Measurements from ENCODE around the gene RRAD.
A peak's percentile ranks its signal among the peaks of the same experiment; 100 is the strongest.

Gene RRAD

DNA sequence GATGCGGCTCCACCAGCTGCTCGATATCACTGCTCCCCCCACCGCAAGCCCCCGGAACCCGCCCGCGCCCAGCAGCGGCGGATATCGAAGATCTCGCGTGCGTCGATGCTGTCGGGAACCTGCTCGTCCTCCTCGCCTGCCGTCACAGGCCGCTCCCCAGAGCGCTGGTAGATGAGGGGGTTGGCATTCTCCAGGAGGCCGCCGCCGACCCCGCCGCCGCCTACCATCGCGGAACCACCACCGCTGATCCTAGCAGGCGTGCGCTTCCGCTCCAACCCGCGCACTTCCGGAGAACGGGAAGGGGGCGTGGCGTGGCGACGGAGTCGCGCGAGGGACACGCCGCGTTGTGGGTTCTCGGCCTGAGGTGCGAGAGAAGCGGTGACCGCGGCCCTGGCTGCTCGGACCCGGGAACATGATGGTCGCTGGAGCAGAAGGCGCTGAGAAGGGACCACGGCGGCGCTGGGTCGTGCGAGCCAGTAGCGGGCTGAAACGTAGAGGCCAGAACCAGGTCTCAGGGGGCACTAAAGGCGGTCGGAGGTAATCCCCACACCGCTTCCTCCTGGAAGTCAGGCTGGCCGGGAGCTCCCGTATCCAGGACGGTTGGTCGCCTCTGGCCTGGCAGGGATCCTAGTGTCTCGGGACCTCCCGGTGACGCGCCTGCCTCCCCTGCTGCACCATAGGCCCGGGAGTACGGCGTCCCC, 9.0 kb upstream of the RRAD start, which contains the start of gene CIAO2B:
Gene CIAO2B (minus strand): TSS at position 265 of the 701 bp plus-strand sequence. CDS start 38 bp downstream, at position 227.
- peak; percentile 87 for DNase-seq (ENCODE audit: low read depth)

DNA sequence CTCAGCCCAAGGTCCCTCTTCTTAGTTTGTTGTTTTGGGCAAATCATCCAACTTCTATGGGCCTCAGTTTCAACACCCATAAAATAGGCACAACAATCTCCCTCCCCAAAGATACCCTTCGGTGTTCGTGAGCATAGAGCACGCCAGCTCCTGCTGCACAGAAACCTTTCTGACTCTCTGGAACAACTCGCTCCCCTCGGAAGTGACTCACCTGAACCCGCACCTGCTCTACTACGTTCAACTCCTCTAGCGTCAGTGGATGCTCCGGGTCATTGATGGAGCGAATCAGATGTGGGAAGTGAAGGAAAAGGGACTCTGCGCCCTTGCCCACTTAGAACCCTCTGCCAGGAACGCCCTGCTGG, 8.4 kb upstream of the RRAD start:
- DNase-seq (ENCODE audit: low read depth), result peak; percentile 63

DNA sequence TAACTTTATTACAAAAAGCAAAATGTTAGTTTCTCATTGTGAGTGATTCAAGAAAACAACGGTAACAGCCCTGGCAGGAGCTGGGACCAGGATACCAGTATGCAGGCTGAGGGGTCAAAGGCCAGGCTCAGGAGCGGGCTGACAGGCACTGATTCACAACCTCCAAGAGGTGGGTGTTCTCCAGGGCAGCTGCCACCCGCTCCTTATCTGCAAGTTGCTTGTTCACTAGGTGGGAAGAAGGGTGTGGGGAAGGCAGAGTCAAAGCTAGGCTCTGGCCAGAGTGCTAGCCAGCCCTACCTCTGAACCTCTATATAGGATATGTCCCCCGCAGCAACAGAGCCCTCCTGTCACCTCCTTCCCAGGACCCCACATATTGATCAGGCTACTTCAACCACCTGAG, 6.7 kb upstream of the RRAD start:
- DNase-seq (ENCODE audit: low read depth), result no peak

DNA sequence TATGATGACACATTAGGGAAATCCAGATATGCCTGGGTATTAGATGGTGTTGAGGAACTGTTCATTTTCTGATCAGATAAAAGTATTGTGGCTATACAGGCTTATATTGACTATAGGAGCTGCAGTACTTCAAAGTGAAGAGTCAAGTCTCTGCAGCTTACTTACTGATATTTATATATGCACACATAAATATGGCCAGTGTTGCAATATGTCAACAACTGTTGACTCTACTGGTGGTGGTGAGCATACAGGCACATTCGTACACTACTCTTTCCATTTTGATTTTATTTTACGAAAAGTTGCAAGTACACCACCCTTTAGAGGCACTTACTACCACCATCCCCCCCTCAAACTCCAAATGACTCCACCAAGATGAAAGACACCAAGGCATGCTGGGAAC, 6.3 kb upstream of the RRAD start:
- DNase-seq (ENCODE audit: low read depth), result no peak

DNA sequence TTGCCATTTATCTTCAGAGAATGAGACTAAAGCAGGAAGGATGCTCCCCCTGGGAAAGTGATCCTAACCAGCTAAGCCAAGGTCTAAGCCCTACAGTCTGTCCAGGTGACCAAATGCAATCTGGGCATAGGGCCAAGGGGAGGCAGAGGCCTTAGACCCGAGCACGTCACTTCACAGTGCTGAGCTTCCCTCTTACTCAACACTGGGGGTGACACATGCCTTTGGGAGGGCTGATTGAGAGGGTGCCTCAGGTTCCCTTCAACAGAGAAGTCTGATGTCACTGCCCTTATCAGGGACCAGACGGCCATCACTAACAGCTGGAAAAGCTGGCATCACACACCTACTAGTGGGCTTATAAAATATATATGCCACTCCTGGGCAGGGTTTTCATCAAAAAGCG, 4.9 kb upstream of the RRAD start:
- no peak for DNase-seq (ENCODE audit: low read depth)

DNA sequence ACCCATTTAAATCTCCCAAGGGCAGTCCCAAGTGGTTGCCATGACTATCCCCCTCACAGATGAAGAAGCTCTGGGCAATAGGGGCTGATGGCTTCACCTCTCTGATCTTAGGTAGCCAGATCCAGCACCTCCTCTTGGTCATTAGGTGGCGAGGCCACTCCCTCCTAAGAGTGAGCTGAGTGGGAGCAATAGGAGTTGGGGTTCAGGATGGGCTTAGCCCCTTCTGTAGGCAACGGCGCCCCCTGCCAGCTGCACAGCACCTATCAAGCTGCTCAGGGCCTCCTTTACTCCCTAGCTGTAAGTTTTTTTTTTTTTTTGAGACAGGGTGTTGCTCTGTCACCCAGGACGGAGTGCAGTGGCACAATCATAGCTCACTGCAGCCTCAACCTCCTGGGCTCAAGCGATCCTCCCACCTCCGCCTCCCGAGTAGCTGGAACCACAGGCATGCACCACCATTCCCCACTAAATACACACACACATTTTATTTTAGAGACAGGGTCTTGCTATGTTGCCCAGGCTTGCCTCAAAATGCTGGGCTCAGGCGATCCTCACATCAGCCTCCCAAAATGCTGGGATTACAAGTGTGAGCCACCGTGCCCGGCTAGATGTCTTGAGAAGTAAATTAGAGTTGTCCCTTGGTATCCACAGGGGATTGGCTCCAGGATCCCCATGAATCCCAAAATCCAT, 3.5 kb upstream of the RRAD start:
- no peak for DNase-seq (ENCODE audit: low read depth)

DNA sequence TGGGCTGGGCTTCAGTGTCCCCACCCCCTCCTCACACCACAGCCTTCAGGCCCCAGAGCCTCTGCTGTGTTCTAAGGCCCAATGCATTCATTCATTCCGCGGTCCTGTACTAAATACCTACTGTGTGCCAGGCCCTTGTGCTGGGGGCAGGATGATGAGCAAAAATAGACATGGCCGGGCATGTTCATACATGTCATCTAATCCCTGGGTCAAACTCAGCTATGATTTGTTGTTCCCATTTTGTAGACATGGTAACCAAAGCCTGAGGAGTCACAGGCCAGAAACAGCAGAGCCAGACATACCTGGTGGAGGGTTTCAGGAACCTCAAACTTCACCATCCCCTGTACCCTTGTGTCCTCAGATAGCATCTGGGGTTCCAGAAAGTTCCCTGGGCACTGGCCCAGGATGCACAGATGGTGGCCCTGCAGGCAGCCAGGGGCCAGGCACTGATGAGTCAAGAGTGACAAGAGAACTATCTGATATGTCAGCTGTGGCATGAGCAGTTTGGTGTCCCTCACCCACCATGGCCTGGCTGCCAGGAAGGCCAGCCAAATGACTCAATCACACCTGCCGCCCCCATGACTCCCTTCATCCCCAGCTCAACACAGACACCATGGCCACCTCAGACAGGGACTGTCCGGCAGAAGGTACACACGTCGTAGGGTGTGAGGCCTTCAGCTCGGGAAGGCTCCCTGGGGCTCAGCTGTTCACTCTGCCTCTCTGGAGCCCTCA, 2.7 kb upstream of the RRAD start:
- no peak for DNase-seq (ENCODE audit: low read depth)

DNA sequence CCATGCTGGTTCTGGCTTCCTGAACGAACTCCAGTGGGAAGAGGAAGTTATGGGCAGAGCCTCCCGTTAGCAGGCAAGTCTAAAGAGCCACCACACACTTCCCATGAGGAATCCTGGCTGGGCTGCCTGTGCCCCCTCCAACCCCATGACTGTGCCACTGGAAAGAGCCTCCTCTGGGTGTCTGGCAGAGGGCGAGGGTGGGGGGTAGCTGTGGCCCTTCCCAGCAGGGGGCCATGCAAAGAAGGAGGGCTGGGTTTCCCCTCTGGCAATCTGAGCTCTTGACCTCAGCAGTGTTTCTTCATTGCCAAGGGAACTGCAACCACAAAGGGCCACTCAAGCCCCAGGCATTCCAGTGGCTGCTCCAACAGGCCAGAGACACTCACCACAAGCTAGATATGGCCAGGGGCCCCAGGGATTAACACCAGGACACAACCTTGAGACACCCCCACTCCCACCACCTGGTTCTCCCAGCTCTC, 1.7 kb upstream of the RRAD start:
- DNase-seq (ENCODE audit: low read depth), result no peak

DNA sequence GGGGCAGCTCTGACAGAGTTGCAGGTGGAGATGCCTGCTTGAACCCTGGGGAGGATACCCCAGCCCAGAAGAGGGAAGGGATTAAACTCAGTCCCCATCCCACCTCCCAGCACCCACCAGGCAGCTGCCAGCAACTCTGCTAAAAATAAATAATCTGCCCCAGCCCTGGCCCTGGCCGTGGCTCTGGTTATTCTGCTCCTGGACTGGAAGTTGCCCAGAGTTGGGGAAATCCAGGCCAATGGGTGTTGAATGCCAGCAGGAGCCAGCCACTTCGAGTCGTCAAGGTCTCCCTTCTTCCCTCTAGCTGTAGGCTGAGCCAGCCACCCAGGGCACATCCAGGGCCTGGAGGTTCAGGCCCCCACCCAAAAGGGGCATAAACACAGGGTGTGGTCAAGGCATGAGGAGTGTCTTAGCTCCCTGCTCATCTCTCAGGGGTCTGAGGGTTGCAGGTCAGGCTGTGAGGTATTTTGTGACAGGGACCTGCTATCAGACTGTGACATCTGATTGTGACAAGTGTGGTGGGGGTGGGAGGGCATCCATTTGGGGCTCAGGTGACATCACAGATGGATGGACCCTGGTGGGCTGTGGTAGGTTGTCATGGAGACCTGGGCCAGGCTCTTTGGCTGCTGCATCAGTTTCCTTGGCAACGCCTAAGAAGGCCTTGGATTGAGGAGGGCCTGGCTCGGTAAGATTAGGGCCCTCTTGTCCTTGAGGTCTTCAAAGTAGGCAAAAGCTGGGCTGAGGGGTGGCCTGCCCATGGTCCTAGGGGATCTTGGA, 1.0 kb upstream of the RRAD start:
- DNase-seq (ENCODE audit: low read depth), result no peak

DNA sequence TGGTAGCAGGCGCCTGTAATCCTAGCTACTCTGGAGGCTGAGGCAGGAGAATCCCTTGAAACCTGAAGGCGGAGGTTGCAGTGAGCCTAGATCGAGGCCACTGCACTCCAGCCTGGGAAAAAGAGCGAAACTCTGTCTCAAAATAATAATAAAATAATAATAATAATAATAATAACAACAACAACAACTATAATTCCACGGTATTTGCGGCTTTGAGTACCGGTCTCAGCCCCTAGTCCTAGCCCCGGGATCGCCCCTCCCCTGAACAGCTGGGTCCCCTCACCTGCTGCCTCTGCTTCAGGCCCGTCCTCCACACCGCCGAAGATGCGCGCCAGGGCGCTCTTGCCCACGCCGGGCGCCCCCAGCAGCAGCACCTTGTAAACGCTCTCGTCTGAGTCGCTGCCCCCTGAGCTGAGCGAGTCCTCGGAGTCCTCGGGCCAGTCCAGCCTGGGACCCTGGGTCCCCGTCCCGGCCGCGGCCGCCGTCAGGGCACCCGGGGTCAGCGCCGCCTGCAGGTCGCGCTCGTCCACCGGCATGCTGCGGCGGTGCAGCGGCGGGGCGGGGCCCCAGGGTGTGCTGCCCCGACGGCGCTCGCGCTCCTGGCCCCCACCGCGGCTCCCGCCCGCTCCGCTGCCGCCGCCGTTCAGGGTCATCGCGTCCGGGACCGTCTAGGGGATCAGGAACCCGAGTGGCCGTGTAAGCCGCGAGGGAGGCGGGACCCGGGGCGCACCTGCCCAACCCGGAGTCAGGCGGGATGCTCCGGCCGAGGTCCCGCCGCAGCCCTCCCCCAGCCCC, 611 bp downstream of the RRAD start:
- DNase-seq (ENCODE audit: low read depth), result no peak

DNA sequence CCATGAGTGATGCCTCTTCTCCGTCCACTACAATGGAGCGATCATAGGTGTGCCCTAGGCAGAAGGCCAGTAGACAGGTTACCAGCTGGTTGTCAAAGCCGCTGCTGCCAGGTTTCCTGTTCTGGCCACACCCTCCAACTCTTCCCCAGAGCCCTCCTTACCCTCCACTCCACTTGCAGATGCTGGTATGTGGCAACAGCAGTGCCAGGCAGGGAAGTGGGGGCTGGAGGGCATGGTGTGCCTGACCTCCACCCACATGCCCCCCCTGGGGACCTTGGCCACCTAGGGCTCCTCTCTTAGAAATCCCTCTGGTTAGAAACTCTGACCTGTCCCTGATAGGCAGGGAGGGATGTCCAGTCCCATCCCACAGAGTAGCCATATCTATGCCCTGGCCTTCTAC, 1.5 kb downstream of the RRAD start:
- DNase-seq (ENCODE audit: low read depth), result no peak

DNA sequence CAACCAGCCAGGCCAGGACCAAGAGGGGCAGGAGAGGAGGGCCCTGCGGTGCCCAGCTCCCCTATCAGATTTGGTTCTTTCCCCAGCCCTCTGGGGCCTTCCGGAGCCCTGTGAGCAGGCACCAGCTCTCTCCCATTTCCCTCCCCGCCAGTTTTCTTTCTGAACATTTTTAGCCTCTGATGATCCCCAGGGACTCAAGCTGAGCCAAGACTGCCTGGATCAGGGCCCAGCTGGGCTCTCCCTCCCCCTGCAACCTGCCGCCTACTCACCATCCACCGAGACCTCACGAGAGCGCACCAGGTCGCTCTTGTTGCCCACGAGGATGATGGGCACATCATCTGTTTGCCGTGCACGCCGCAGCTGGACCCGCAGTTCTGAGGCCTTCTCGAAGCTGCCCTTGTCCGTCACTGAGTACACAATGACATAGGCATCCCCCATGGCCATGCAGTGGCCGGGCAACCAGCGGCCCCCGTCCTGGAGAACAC, 2.0 kb downstream of the RRAD start:
- DNase-seq (ENCODE audit: low read depth), result no peak

DNA sequence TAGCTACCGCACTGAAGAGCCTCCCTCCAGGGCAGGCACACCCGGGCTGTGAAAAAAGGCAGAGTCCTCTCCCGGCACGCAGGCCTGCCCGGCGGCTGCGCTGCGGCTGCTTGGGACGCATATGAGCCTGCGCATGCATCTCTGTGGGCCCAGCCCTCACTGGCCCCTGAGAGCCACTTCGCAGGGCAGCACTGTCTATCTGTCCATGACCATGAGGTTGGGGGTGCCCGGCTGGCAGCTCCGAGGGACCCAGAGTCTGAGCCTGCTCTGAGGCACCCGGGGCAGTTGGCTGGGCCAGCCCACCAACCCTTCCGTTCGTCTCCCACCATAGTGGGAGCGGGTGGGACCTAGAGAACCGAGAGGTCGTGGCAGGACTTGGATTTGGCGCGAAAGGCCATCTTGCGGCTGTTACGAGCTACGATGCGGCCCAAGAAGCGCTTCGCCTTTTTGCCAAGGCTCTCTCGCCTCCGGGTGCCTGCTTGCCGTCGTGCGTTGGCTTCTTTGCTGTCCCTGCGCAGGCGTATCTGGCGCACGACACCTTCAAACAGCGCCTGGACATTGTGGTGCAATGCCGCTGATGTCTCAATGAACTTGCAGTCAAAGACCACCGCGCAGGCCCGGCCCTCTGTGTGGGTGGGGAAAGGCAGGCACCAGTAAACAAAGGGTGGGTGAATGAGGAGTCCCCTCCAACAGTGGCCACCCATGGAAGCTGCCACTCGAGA, 3.4 kb downstream of the RRAD start:
- DNase-seq (ENCODE audit: low read depth), result no peak

DNA sequence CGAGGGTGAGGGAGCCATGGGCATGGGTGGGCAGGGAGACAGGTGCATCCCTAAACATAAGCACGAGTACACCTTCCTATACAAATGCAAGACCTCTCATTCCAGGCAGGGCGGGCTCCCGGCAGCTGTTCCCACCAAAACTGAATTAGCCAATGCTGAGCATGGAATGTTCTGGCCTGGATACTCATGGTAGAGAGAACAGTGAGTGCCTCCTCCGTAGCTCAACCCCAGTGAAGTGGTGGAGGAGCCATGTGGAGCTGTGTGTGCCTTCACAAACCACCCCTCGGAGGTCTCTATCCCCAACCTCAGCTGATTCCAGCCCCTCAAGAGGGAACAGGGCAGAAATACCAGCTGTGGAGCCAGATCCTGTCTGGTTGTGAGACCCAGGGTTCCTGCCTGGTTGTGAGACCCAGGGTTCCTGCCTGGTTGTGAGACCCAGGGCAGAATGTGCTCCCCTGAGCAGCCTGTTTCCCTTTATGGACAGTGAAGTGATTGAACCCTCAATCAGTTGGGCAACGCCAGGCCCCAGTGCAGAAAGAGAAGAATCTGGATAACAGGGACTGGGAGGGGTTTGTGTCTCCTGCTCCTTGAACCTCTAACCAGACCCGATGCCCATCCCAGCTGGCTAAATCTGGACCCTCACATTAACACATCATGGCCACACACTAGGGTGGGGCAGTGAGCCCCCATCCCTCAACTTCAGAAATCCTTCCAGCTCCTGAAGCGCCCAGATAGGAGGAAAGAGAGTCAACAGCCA, 4.2 kb downstream of the RRAD start:
- DNase-seq (ENCODE audit: low read depth), result no peak

DNA sequence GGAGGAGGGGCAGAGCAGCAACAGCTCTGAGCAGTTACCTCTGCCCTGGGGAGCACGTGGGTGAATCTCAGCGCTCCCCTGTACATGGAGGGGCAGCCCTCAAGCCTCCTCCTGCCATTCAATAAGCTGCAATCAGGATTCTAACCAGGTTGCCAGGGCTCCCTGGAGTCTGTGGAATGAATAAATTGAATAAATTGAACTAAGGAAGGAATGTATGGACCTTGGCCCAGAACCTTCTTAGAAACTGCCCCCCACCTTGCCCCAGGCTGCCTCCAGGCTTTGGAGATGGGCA, 5.1 kb downstream of the RRAD start:
- no peak for DNase-seq (ENCODE audit: low read depth)

DNA sequence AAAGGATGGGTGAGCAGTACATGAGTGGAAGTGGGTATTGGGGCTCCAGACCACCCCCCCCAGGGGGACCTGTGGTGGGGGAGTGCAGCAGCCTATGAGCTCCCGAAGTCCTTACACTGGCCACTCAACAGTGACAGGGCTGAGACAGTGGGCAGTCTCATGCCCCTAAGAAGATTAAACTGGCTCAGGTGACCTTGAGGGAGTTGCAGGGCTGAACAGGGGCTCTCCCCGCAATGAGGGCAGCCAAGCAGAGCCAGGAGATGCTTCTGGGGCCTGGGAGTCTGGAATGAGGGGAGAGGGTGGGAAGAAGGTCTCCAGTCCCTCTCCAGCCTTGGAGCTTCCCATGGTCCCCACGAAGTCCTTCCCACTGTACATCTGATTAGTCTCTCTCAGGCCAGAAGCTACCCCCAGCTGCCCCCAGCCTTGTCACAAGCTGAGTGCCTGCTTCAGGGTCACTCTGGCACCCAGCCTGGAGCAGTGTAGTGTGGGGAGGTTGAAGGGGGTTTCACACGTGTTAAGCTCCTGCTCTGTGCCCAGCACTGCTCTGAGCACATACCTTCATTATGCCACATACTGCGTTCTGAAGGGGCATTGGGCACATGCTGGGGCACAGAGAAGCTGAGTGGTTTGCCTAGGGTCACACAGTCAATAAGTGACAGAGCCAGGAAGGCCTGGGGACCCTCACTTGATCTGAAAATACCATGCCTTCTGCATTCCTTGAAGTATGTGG, 5.6 kb downstream of the RRAD start:
- DNase-seq (ENCODE audit: low read depth), result no peak

DNA sequence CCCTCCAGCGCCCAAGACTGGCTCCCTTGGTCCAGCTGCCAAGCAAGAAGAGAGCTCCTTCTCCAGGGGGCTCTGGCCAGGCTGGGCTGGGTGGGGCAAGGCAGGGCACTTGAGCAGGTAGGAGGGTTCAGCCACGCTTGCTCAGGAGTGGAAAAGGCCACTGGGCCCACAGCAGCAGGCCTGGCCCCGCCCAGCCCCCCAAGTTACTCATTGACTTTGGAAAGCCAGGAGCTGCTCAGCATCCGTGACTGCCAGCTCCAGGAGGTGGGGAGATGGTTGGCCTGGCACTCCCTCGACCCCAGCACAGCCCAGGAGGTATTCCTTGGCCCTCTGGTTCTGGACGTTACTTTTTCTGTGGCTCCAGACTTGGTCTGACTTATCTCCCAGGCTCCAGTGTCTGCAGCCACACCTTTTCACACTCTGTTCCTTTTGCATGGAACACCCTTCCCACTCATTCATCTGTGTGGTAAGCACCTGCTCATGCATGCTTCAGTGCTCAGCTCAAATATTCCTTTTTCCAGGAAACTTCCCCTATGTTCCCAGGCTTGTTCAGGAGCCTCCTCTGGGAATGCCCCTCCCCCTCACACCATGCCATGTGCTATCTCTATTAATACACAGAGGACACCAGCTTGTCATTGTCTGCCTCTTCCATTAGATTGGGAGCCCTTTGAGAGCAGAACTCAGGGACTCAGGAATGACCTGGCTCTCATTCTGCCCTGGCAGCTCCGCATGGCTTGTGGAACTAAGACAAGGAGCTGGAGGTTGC, 6.3 kb downstream of the RRAD start, which contains the start of gene CDH16:
Gene CDH16 (minus strand): TSS at position 83 of the 766 bp plus-strand sequence. CDS start 820 bp downstream, outside the sequence.
- DNase-seq (ENCODE audit: low read depth), result no peak

DNA sequence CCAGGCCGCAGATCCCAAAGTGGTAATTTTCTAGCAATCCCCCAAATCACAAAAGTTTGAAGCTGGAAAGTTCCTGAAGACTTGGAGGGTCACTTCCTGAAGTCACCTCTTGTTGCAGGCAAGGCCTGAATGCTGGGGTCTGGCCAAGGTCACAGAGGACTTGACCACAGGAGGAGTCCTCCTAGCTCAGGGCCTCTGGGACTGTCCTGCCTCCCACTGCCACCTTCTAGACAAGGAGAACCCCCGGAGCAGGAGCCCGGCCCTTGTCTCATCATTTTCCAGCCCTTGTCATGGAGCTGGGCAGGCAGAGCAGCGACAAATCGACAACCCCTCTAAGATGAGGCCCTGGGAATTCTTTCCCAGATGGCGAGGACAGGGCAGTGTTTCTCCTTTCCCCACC, 7.0 kb downstream of the RRAD start:
- DNase-seq (ENCODE audit: low read depth), result no peak

DNA sequence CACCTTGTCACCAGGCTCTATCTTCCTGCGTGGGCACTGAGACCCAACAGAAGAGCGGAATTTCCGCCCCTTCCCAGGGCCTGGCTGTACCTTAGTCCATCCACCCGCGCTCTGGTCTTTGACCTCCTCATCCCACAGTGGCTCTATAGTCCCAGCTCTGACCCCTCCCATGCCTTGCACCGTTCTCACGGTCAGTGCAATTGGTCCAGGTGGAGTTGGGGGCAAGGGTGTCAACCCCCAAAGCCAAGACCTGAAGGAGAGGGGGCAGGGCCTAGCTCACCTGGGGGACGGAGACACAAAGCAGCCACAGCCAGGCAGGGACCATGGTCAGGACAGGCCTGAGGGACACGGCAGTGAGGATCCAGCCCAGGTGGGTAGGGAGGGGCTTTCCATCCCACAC, 7.6 kb downstream of the RRAD start:
- DNase-seq (ENCODE audit: low read depth), result no peak
